Activated CD8-positive, alpha-beta T cell treated with anti-CD3 and anti-CD28 coated beads, Interleukin-2, amount 10 ng/mL, durations not matched to agents 7 days and 5 days (primary cell): Measurements from ENCODE around the gene GLYAT. TPM values are rescaled to one million over a fixed set of nuclear protein-coding genes. Genes with fewer than 3 reads are reported as not detected.

ENCODE experiments used
- ATAC-seq: fragments of 150-1000 bp; cut with Tn5 transposase; one replicate; pipeline ENCODE4 v1.10.0; 2021; ENCODE audit warnings: moderate library complexity
- CTCF ChIA-PET: fragments of 350-600 bp; sonication (Branson Sonifier 250); formaldehyde crosslinking; loops from one replicate; lab custom pipeline; 2021; ENCODE audit warnings: antibody characterized with exemption; lab: Charles Lee
- POLR2A ChIA-PET: fragments of 350-600 bp; sonication (Branson Sonifier 250); formaldehyde crosslinking; loops from one replicate; lab custom pipeline; 2021; ENCODE audit warnings: antibody characterized with exemption; lab: Charles Lee
- DNase-seq: peaks from one replicate; pipeline ENCODE4 v3.0.0-alpha.2; 2020
- H3K27ac Mint-ChIP-seq: one replicate; pipeline ENCODE4 v1.8.0; 2021; ENCODE audit warnings: mild to moderate bottlenecking, mixed read lengths
- H3K27me3 Mint-ChIP-seq: one replicate; pipeline ENCODE4 v1.8.0; 2021; ENCODE audit warnings: low read depth, mixed read lengths
- H3K36me3 Mint-ChIP-seq: one replicate; pipeline ENCODE4 v1.8.0; 2021; ENCODE audit warnings: low read depth, mixed read lengths
- H3K4me1 Mint-ChIP-seq: one replicate; pipeline ENCODE4 v1.8.0; 2021; ENCODE audit warnings: low read depth, mixed read lengths
- H3K4me3 Mint-ChIP-seq: one replicate; pipeline ENCODE4 v1.8.0; 2021; ENCODE audit warnings: mild to moderate bottlenecking, mixed read lengths
- H3K9me3 Mint-ChIP-seq: one replicate; pipeline ENCODE4 v1.8.0; 2022; ENCODE audit warnings: mixed read lengths; ENCODE audit not compliant: insufficient read depth
- total RNA-seq, 2 experiments: library from RNA; stranded (reverse); gene quantifications; one replicate each; pipeline ENCODE4 v1.2.3, GENCODE V29; 2021

GLYAT gene
- total RNA-seq, 2 experiments from 2014 or later = not detected

DNA sequence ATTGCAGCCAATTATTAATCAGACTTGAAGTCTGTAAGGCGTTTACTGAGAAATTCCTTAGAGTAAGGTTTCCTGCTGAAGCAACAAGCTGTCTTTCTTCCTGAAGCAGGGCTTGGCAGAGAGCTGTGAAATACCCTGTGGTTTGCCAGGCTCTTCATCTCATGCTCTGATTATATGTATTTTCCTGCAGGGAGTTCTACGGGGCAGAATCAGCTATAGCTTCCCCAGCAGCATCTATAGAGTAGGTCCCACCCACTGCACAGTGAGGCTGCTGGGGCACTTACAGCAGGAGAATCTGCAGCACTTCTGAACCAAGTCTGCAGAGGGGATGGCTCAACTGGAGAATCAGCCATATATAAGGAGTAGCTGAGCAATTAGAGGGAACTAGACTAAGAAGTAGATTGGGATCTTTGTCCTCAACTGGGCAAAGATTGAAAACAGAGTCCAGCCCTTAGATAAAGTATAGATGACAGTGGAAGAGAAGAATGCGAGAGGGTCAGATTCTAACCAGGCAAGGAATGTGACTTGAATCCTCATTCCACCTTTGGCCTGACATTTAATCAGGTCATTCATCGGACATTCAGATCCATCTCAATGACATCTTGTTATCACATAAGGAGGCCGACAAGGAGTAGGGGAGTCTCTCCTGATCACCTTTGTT, 71.7 kb downstream of the GLYAT start:
- Mint-ChIP-seq H3K4me1 (no peaks in the 10 kb centered on the region), H3K36me3 (no peaks in the 10 kb centered on the region), H3K4me3 (no peak overlapping the region), H3K9me3 (no peaks in the 10 kb centered on the region), H3K27me3 (no peaks in the 10 kb centered on the region), H3K27ac (no peak overlapping the region)
- POLR2A ChIA-PET = no interaction called here
- DNase-seq (no peak), ATAC-seq (no peak)
- CTCF ChIA-PET = interaction anchor here (0.7 to 1.1 kb wide), 2 partner anchors 13 kb away, joined by 3 read pairs; no protein-coding TSS in a partner anchor

GRCh38 chr11:58659404-58659803, 72.3 kb downstream of the GLYAT start:
- Mint-ChIP-seq H3K27me3 (no peaks in the 10 kb centered on the region), H3K4me1 (peaks cover 1% of the 10 kb centered on the region), H3K36me3 (no peaks in the 10 kb centered on the region), H3K4me3 (no peak overlapping the region), H3K27ac (no peak overlapping the region), H3K9me3 (no peaks in the 10 kb centered on the region)
- no peak for ATAC-seq
- POLR2A ChIA-PET = no interaction called here
- no peak for DNase-seq
- CTCF ChIA-PET = no interaction called here

Other genes starting within 250 kb of the GLYAT start
- under 1 TPM; 0.26 to 0.40 TPM for gene OR5B21, start 223.8 kb downstream of the GLYAT start, total RNA-seq
- gene LPXN, start 156.1 kb downstream of the GLYAT start, total RNA-seq = 100 to 1,000 TPM; 159 to 169 TPM
- 10 to 100 TPM; 59.9 to 60.1 TPM for gene ZFP91, start 152.9 kb downstream of the GLYAT start, total RNA-seq
- gene CNTF, start 109.3 kb downstream of the GLYAT start, total RNA-seq = 1 to 10 TPM; 2.8 to 4.2 TPM
- gene GLYATL2, start 112.8 kb upstream of the GLYAT start, total RNA-seq = not detected
- not detected for gene GLYATL1, start 207.5 kb upstream of the GLYAT start, total RNA-seq